KOPT-K1 (cell line): ENCODE results near the gene CHCHD5.

Experiments used
- H3K27ac ChIP-seq: fragments of 200-600 bp; sonication (generic); 2 replicates; pipeline ENCODE4 v1.5.1; 2016; ENCODE audit warnings: antibody characterized with exemption, mild to moderate bottlenecking, low read depth, low read length; ENCODE audit not compliant: poor library complexity, severe bottlenecking
- H3K36me3 ChIP-seq: fragments of 200-600 bp; sonication (generic); 2 replicates; pipeline ENCODE4 v1.5.1; 2017; ENCODE audit warnings: antibody characterized with exemption, mild to moderate bottlenecking, low read length, moderate library complexity; ENCODE audit not compliant: insufficient read depth
- H3K9me3 ChIP-seq: fragments of 200-600 bp; sonication (generic); 2 replicates; pipeline ENCODE4 v1.5.1; 2017; ENCODE audit warnings: antibody characterized with exemption, low read length, mild to moderate bottlenecking; ENCODE audit not compliant: insufficient read depth, poor library complexity, severe bottlenecking

Gene CHCHD5

GRCh38 chr2:112627060-112628040, 42.9 kb downstream of the CHCHD5 start:
- Histone ChIP-seq H3K27ac (peak overlapping the region; percentile 38), H3K9me3 (no peaks in the 10 kb centered on the region), H3K36me3 (no peaks in the 10 kb centered on the region)

DNA sequence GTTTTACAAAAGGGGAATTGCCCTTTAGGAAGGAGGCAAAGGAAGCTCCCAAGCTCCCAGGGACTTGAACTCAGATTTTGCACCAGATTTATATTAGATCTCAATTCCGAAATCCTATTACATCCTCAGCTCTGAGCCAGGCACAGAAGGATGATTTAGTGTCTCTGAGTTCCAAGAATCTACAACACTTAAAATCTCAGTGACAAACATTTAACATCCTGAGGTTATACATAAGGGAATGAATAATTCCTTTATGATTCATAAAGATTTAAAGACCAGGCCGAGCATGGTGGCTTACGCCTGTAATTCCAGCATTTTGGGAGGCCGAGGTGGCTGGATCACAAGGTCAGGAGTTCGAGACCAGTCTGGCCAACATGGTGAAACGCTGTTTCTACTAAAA, 44.8 kb downstream of the CHCHD5 start:
- no peaks in the 10 kb centered on the region for H3K9me3 ChIP-seq
- H3K27ac ChIP-seq, result no peak overlapping the region
- no peaks in the 10 kb centered on the region for H3K36me3 ChIP-seq

- Histone ChIP-seq H3K36me3 (no peaks in the 10 kb centered on the region), H3K27ac (no peak overlapping the region), H3K9me3 (no peaks in the 10 kb centered on the region)
Measured at GRCh38 chr2:112629823-112630222, 45.4 kb downstream of the CHCHD5 start.

GRCh38 chr2:112630268-112630667, 45.9 kb downstream of the CHCHD5 start:
- peak overlapping the region; percentile 52 for H3K27ac ChIP-seq
- H3K9me3 ChIP-seq, result no peaks in the 10 kb centered on the region
- no peaks in the 10 kb centered on the region for H3K36me3 ChIP-seq

GRCh38 chr2:112633708-112634107, 49.3 kb downstream of the CHCHD5 start:
- Histone ChIP-seq H3K27ac (no peak overlapping the region), H3K36me3 (no peaks in the 10 kb centered on the region), H3K9me3 (no peaks in the 10 kb centered on the region)

GRCh38 chr2:112634153-112634873, 49.9 kb downstream of the CHCHD5 start:
- Histone ChIP-seq H3K36me3 (no peaks in the 10 kb centered on the region), H3K27ac (no peak overlapping the region), H3K9me3 (no peaks in the 10 kb centered on the region)

DNA sequence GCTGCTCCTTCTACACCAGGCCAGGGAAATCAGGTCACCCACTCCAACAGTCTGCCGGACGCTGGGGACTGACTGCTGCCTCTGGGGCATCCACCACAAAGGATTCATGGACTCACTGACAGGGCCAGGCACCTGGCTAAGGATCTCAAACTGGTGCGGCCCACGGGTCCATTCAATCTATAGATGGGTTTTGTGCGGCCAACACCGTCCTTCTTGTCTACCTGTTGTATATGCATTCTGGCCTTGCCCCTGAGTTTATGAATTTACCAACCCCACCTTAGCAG, 50.4 kb downstream of the CHCHD5 start:
- H3K27ac ChIP-seq, result no peak overlapping the region
- H3K9me3 ChIP-seq, result no peaks in the 10 kb centered on the region
- H3K36me3 ChIP-seq, result no peaks in the 10 kb centered on the region

- Histone ChIP-seq H3K36me3 (no peaks in the 10 kb centered on the region), H3K27ac (no peak overlapping the region), H3K9me3 (no peaks in the 10 kb centered on the region)
Measured at GRCh38 chr2:112636605-112637288, 52.3 kb downstream of the CHCHD5 start.

DNA sequence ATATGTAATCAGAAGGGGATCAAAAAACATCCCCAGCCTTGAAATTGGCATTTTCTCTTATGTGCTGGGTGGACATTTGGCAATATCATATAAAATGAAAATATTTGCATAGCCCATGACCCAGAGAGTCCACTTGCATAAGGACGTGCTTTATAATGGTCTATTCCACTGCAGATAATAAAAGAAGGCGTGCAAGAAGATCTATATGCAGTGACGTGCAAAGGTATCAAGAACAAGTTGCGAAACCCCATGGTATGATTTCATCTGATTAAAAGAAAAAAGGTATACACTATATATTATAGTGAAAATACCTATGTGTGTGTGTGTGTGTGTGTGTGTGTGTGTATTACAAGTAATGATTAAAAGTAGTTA, 52.9 kb downstream of the CHCHD5 start:
- H3K36me3 ChIP-seq, result no peaks in the 10 kb centered on the region

More for the DNA sequence above, 52.9 kb downstream of the CHCHD5 start:
- no peaks in the 10 kb centered on the region for H3K9me3 ChIP-seq
- no peak overlapping the region for H3K27ac ChIP-seq
